GM19043 (cell line): Measurements from ENCODE around the gene NGB.
"Not testable (repeated sequence)": the region's sequence is repeated elsewhere in the genome, so short reads cannot be mapped to it uniquely, and the experiment has no call there.

Experiments used
- ATAC-seq: cut with Tn5 transposase; IDR thresholded peaks from one replicate; pipeline ENCODE4 v1.9.1; 2021; ENCODE audit warnings: low read depth; ENCODE audit not compliant: unreplicated experiment

Gene NGB

GRCh38 chr14:77271113-77271710 is at the start of gene NGB:
NGB (minus strand) TSS chr14:77271206; CDS start chr14:77270937, 269 bp downstream.
- no peak for ATAC-seq

- ATAC-seq = peak; percentile 61
Measured at GRCh38 chr14:77320238-77320935, 49.4 kb upstream of the NGB start, which contains the start of gene POMT2. POMT2 (minus strand) TSS chr14:77320883; CDS start chr14:77320681, 202 bp downstream.

GRCh38 chr14:77319422-77319821 is 48.4 kb upstream of the NGB start:
- ATAC-seq = no peak

- not testable (repeated sequence) for ATAC-seq
Measured at GRCh38 chr14:77318756-77319155, 47.8 kb upstream of the NGB start.

GRCh38 chr14:77318006-77318553 is 47.1 kb upstream of the NGB start:
- no peak for ATAC-seq

- ATAC-seq = no peak
Measured at GRCh38 chr14:77316872-77317301, 45.9 kb upstream of the NGB start.

- no peak for ATAC-seq
Measured at GRCh38 chr14:77316195-77316505, 45.1 kb upstream of the NGB start.

GRCh38 chr14:77314539-77315457 is 43.8 kb upstream of the NGB start:
- no peak for ATAC-seq

- ATAC-seq = no peak
Measured at GRCh38 chr14:77314043-77314442, 43.0 kb upstream of the NGB start.

- ATAC-seq = no peak
Measured at GRCh38 chr14:77313371-77313770, 42.4 kb upstream of the NGB start.

- no peak for ATAC-seq
Measured at GRCh38 chr14:77311217-77311616, 40.2 kb upstream of the NGB start.

GRCh38 chr14:77310026-77310425 is 39.0 kb upstream of the NGB start:
- no peak for ATAC-seq

GRCh38 chr14:77309131-77309530 is 38.1 kb upstream of the NGB start:
- ATAC-seq = no peak

GRCh38 chr14:77306851-77307496 is 36.0 kb upstream of the NGB start:
- ATAC-seq = no peak

GRCh38 chr14:77306416-77306815 is 35.4 kb upstream of the NGB start:
- no peak for ATAC-seq

GRCh38 chr14:77305696-77306095 is 34.7 kb upstream of the NGB start:
- ATAC-seq = no peak

- ATAC-seq = peak; percentile 73
Measured at GRCh38 chr14:77303417-77304156, 32.6 kb upstream of the NGB start.

- ATAC-seq = no peak
Measured at GRCh38 chr14:77302926-77303325, 31.9 kb upstream of the NGB start.

GRCh38 chr14:77301103-77301502 is 30.1 kb upstream of the NGB start:
- ATAC-seq = no peak

- ATAC-seq = no peak
Measured at GRCh38 chr14:77299771-77300170, 28.8 kb upstream of the NGB start.
